ENCODE measurements around the gene SLC30A7. TPM values are rescaled to one million over a fixed set of nuclear protein-coding genes. Genes with fewer than 3 reads are reported as not detected.
"Not testable (repeated sequence)": the region's sequence is repeated elsewhere in the genome, so short reads cannot be mapped to it uniquely, and the experiment has no call there.

The SLC30A7 gene
- total RNA-seq, 1 experiment from 2014 or later, result 16.1 TPM

DNA sequence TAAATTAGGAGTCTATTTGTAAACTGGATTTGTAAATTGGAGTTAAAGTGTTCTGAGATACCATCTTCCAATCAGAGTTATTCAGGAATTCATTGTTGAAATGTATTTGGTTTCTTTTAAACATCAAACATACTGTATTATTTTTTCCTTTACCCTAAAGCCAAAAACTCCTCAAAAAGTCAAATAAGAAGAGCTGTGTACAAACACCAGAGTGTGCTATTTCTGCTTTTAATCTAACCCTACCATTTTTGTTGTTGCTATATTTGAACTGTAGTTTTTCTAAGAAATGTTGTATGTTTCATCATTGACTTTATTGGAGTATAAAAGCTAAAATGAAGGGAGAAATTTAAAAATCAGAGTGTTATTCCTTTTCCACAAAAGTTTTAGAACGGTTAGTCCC, 35.8 kb downstream of the SLC30A7 start:
- POLR2A ChIA-PET, result no interaction called here
- Histone ChIP-seq H3K36me3 (ENCODE audit: control insufficient read depth, insufficient read depth, low read length) (no peaks in the 10 kb centered on the region; the same call in 1 of the 2 replicates), H3K27me3 (replicated peaks; ENCODE audit: control insufficient read depth, insufficient read depth, low read length) (no peaks in the 10 kb centered on the region), H3K9me3 (no peaks in the 10 kb centered on the region), H3K4me3 (ENCODE audit: low read depth, low read length) (no peak overlapping the region), H3K4me1 (no peaks in the 10 kb centered on the region)
- no peak for TF ChIP-seq CTCF (IDR thresholded peaks at IDR 0.05; ENCODE audit: insufficient read depth in 1 of 2, low read depth in 1 of 2, low read length in 1 of 2, severe bottlenecking in 1 of 2, unreplicated experiment in 1 of 2)
- Mint-ChIP-seq H3K27ac (ENCODE audit: unreplicated experiment) (no peak overlapping the region), H3K9me3 (ENCODE audit: unreplicated experiment) (no peaks in the 10 kb centered on the region), H3K4me1 (ENCODE audit: low read depth, unreplicated experiment) (no peaks in the 10 kb centered on the region), H3K27me3 (ENCODE audit: insufficient read depth, unreplicated experiment) (no peaks in the 10 kb centered on the region), H3K36me3 (ENCODE audit: insufficient read depth, unreplicated experiment) (no peaks in the 10 kb centered on the region), H3K4me3 (ENCODE audit: unreplicated experiment) (no peak overlapping the region)
- DNase-seq, result no peak
- CTCF ChIA-PET, result no interaction called here
- intact Hi-C loops (cut with micrococcal nuclease; ENCODE audit: unreplicated experiment), result no loop called here
- BruUV-seq (replicated peaks), result no TSS peak

DNA sequence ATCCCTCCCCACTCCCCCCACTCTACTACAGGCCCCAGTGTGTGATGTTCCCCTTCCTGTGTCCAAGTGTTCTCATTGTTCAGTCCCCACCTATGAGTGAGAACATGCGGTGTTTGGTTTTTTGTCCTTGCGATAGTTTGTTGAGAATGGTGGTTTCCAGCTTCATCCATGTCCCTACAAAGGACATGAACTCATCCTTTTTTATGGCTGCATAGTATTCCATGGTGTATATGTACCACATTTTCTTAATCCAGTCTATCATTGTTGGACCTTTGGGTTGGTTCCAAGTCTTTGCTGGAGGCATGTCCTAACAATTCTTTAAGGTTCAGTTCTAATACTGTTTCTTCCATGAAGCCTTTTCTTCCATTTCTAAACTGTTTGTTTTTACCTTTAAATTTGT, 37.7 kb downstream of the SLC30A7 start:
- H3K4me3 Mint-ChIP-seq (ENCODE audit: unreplicated experiment); BruUV-seq (replicated peaks); H3K36me3 Mint-ChIP-seq (ENCODE audit: insufficient read depth, unreplicated experiment); POLR2A ChIA-PET; H3K27me3 Mint-ChIP-seq (ENCODE audit: insufficient read depth, unreplicated experiment); H3K36me3 ChIP-seq (ENCODE audit: control insufficient read depth, insufficient read depth, low read length); DNase-seq; H3K9me3 ChIP-seq; intact Hi-C loops (cut with micrococcal nuclease; ENCODE audit: unreplicated experiment); CTCF ChIA-PET; H3K27ac Mint-ChIP-seq (ENCODE audit: unreplicated experiment); H3K4me1 ChIP-seq; H3K9me3 Mint-ChIP-seq (ENCODE audit: unreplicated experiment); H3K4me1 Mint-ChIP-seq (ENCODE audit: low read depth, unreplicated experiment); H3K4me3 ChIP-seq (ENCODE audit: low read depth, low read length); H3K27me3 ChIP-seq (replicated peaks; ENCODE audit: control insufficient read depth, insufficient read depth, low read length): not testable (repeated sequence)

DNA sequence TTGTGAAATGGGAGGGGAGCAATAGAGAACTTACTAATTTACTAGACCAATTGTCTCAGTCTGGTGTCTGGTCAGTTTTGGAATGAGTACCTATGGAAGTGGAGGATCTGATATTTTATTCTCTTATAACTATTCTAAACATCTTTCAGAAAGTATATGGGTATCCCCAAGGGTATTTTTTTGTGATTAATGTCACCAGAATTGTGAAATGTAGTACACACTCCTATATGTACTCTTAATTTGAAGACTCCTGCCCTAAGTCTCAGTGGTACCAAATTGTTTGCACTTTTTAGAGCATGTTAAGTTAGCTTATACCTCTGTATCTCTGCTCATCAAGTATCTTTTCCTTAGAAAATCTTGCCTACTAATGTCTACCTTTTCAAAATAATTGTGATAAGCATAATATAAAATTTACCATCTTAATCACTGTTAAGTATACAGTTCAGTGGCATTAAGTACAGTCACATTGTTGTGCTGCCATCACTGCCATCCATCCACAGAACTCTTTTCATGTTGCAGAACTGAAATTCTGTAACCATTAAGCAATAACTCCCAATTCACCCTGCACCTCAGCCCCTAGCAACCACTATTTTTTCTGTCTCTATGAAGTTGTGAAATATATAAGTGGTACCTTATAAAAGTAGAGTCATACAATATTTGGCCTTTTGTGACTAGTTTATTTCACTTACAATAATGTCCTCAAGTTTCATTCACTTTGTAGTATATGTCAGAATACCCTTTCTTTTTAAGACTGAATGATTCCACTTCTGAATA, 40.5 kb downstream of the SLC30A7 start:
- no peaks in the 10 kb centered on the region for H3K4me1 Mint-ChIP-seq (ENCODE audit: low read depth, unreplicated experiment)
- intact Hi-C loops (cut with micrococcal nuclease; ENCODE audit: unreplicated experiment), result no loop called here
- no TSS peak for BruUV-seq (replicated peaks)
- H3K27me3 ChIP-seq (replicated peaks; ENCODE audit: control insufficient read depth, insufficient read depth, low read length), result no peaks in the 10 kb centered on the region
- no peaks in the 10 kb centered on the region for H3K9me3 Mint-ChIP-seq (ENCODE audit: unreplicated experiment)
- H3K36me3 Mint-ChIP-seq (ENCODE audit: insufficient read depth, unreplicated experiment), result peaks cover 7% of the 10 kb centered on the region
- no peaks in the 10 kb centered on the region; the same call in 1 of the 2 replicates for H3K36me3 ChIP-seq (ENCODE audit: control insufficient read depth, insufficient read depth, low read length)
- H3K4me1 ChIP-seq, result no peaks in the 10 kb centered on the region
- H3K27me3 Mint-ChIP-seq (ENCODE audit: insufficient read depth, unreplicated experiment), result no peaks in the 10 kb centered on the region
- POLR2A ChIA-PET, result no interaction called here
- no peak for DNase-seq
- no peak overlapping the region for H3K4me3 ChIP-seq (ENCODE audit: low read depth, low read length)
- H3K9me3 ChIP-seq, result no peaks in the 10 kb centered on the region
- no peak for TF ChIP-seq CTCF (IDR thresholded peaks at IDR 0.05; ENCODE audit: insufficient read depth in 1 of 2, low read depth in 1 of 2, low read length in 1 of 2, severe bottlenecking in 1 of 2, unreplicated experiment in 1 of 2)
- H3K27ac Mint-ChIP-seq (ENCODE audit: unreplicated experiment), result no peak overlapping the region
- no peak overlapping the region for H3K4me3 Mint-ChIP-seq (ENCODE audit: unreplicated experiment)
- CTCF ChIA-PET, result no interaction called here
